Right lobe of liver (tissue), 6 donors: ENCODE measurements around the gene GAPDH. TPM values are rescaled to one million over a fixed set of nuclear protein-coding genes. Genes with fewer than 3 reads are reported as not detected.
"Not testable (repeated sequence)": the region's sequence is repeated elsewhere in the genome, so short reads cannot be mapped to it uniquely, and the experiment has no call there.

ENCODE experiments used
- ATAC-seq, 4 donors: fragments of 200-7000 bp; cut with Tn5 transposase; one replicate each; pipeline ENCODE4 v1.9.1; 2020; ENCODE audit warnings: mild to moderate bottlenecking in 4 of 4, moderate library complexity in 4 of 4
- DNase-seq, 3 donors: peaks; one replicate each; pipeline ENCODE4 v3.0.0-alpha.2; 2020
- H3K27ac ChIP-seq, 3 donors: fragments of 200-600 bp; one replicate each; pipeline ENCODE4 v1.8.0; 2022
- H3K27me3 ChIP-seq, 2 donors: fragments of 200-600 bp; one replicate each; pipeline ENCODE4 v1.8.0; 2022
- H3K36me3 ChIP-seq, 4 donors: fragments of 200-600 bp; sonication (generic) in 1 of 4; one replicate each; pipeline versions ENCODE4 v1.5.1 to v1.8.0; 2017 to 2022; ENCODE audit warnings: control low read depth in 1 of 4
- H3K4me1 ChIP-seq, 4 donors: fragments of 200-600 bp; sonication (generic) in 1 of 4; one replicate each; pipeline versions ENCODE4 v1.5.1 to v1.8.0; 2017 to 2022; ENCODE audit warnings: control low read depth in 1 of 4
- H3K4me3 ChIP-seq, 3 donors: fragments of 200-600 bp; one replicate each; pipeline ENCODE4 v1.8.0; 2022
- H3K9me3 ChIP-seq, 4 donors: fragments of 200-600 bp; sonication (generic) in 1 of 4; one replicate each; pipeline versions ENCODE4 v1.5.1 to v1.8.0; 2017 to 2022; ENCODE audit warnings: control low read depth in 1 of 4
- CTCF ChIP-seq, 4 donors: fragments of 200-600 bp in 3 of 4; fragments of 450-650 bp in 1 of 4; IDR thresholded peaks; one replicate each; pipeline versions ENCODE4 v1.5.1 to v1.8.0; 2016 to 2022; ENCODE audit warnings: antibody characterized with exemption in 4 of 4, mild to moderate bottlenecking in 2 of 4
- POLR2A ChIP-seq: fragments of 450-650 bp; IDR thresholded peaks from one replicate; pipeline ENCODE4 v1.6.1; 2017; ENCODE audit warnings: antibody characterized with exemption, mild to moderate bottlenecking
- WGBS: methylation state at CpG from one replicate; pipeline ENCODE4 v1.1.6; 2018; ENCODE audit warnings: low coverage, low lambda C conversion rate; ENCODE audit not compliant: insufficient coverage; ENCODE audit errors: missing lambda C conversion rate; 5-methylcytosine and 5-hydroxymethylcytosine counted together
- intact Hi-C, 2 donors: fragments of 100-400 bp; cut with DNase I; formaldehyde crosslinking; loops; one replicate each; pipeline versions ENCODE4 v1.11.2 to v1.14.1; 2022
- total RNA-seq, 6 experiments: library from RNA; depleted of rRNA in 2 of 6; stranded (reverse); fragments of >200 nt in 2 of 6; fragmentation: NEBNext Ultra II Directional in 3 of 6; extraction: Animal tissue kit (Norgen Biotek cat#: 25700) in 3 of 6; gene quantifications; one replicate each; pipeline versions ENCODE4 v1.1.0 to v1.2.4, GENCODE V29; 2016 to 2023
- donor health status: DM: no; HTN: yes; CAD: no.
- donor health status: DM: no; HTN: no; CAD: no.
- donor health status: DM: no; HTN: no; CAD: no.
- donor health status: DM: no; HTN: yes; CAD: no.
- donor health status: DM: no; HTN: yes; CAD: no.

Gene GAPDH
- total RNA-seq, 6 experiments from 2014 or later: 788 to 3,247 (median 1,580) TPM

- no peak for DNase-seq
- TF ChIP-seq CTCF (IDR thresholded peaks at IDR 0.05) (no peak), POLR2A (no peak)
- Histone ChIP-seq H3K9me3 (no peaks in the 10 kb centered on the region), H3K36me3 (peaks cover 0 to 32% (median 13%) of the 10 kb centered on the region in 4 donors), H3K4me1 (peaks cover 0 to 30% (median 13%) of the 10 kb centered on the region in 4 donors), H3K4me3 (no peak overlapping the region), H3K27ac (no peak overlapping the region), H3K27me3 (no peaks in the 10 kb centered on the region)
- ATAC-seq: no peak
- intact Hi-C loops: no loop called here
- WGBS: 58% methylated on average over 2 of the region's 4 CpGs
These were observed 22.5 kb downstream of the GAPDH start for GRCh38 chr12:6556857-6557256.

- H3K4me3 ChIP-seq, ATAC-seq, H3K27me3 ChIP-seq, DNase-seq, H3K9me3 ChIP-seq, H3K27ac ChIP-seq, intact Hi-C loops: not testable (repeated sequence)
- H3K36me3 ChIP-seq: peaks cover 0 to 45% (median 21%) of the 10 kb centered on the region in 4 donors
- WGBS: 58% methylated on average over 11 of the region's 14 CpGs
- peak in 3 of 4 donors; percentile 22 to 42 (median 35) for TF ChIP-seq CTCF (IDR thresholded peaks at IDR 0.05)
- H3K4me1 ChIP-seq: peaks cover 0 to 23% (median 9%) of the 10 kb centered on the region in 4 donors
These were observed 23.9 kb downstream of the GAPDH start for GRCh38 chr12:6558014-6558760.

- 100% methylated on average over 1 of the region's 1 CpG for WGBS
- no peak overlapping the region for H3K4me3 ChIP-seq
- peaks cover 0 to 10% (median 3%) of the 10 kb centered on the region in 4 donors for H3K4me1 ChIP-seq
- DNase-seq: no peak
- TF ChIP-seq CTCF (IDR thresholded peaks at IDR 0.05) (no peak), POLR2A (no peak)
- no peak for ATAC-seq
- peaks cover 0 to 53% (median 22%) of the 10 kb centered on the region in 4 donors for H3K36me3 ChIP-seq
- no peaks in the 10 kb centered on the region for H3K27me3 ChIP-seq
- H3K9me3 ChIP-seq: no peaks in the 10 kb centered on the region
- H3K27ac ChIP-seq: no peak overlapping the region
- intact Hi-C loops: no loop called here
These were observed 25.2 kb downstream of the GAPDH start for GRCh38 chr12:6559500-6559899.

GRCh38 chr12:6560501-6561205 lies 26.3 kb downstream of the GAPDH start:
- no peak for DNase-seq
- Histone ChIP-seq H3K36me3 (peaks cover 0 to 64% (median 22%) of the 10 kb centered on the region in 4 donors), H3K4me3 (no peak overlapping the region), H3K4me1 (peaks cover 0 to 6% (median 0%) of the 10 kb centered on the region in 4 donors), H3K27ac (no peak overlapping the region), H3K9me3 (no peaks in the 10 kb centered on the region), H3K27me3 (no peaks in the 10 kb centered on the region)
- WGBS: 74% methylated on average over 6 of the region's 13 CpGs
- TF ChIP-seq CTCF (IDR thresholded peaks at IDR 0.05) (no peak), POLR2A (no peak)
- intact Hi-C loops: no loop called here
- ATAC-seq: no peak
